Suprapubic skin (tissue), 4 donors: Measurements from ENCODE around the gene FAM131C.
"Not testable (repeated sequence)": the region's sequence is repeated elsewhere in the genome, so short reads cannot be mapped to it uniquely, and the experiment has no call there.

Source experiments
- POLR2A ChIP-seq, 2 donors: fragments of 450-650 bp; IDR thresholded peaks; one replicate each; pipeline ENCODE4 v1.6.1; 2017; ENCODE audit warnings: antibody characterized with exemption in 2 of 2, mild to moderate bottlenecking in 2 of 2, moderate library complexity in 2 of 2
- POLR2AphosphoS5 ChIP-seq, 3 donors: sonication (generic); formaldehyde crosslinking; IDR thresholded peaks; one replicate each; pipeline ENCODE4 v1.6.1; 2017; ENCODE audit warnings: antibody characterized with exemption in 3 of 3
- TF ChIP-seq, protein P1 (sequence below), 2 donors: fragments of 200-600 bp in 1 of 2; fragments of 450-650 bp in 1 of 2; sonication (generic) in 1 of 2; IDR thresholded peaks; one replicate each; pipeline ENCODE4 v1.5.1; 2016 to 2019; ENCODE audit warnings: antibody characterized with exemption in 2 of 2, mild to moderate bottlenecking in 1 of 2, moderate library complexity in 1 of 2

DNA sequence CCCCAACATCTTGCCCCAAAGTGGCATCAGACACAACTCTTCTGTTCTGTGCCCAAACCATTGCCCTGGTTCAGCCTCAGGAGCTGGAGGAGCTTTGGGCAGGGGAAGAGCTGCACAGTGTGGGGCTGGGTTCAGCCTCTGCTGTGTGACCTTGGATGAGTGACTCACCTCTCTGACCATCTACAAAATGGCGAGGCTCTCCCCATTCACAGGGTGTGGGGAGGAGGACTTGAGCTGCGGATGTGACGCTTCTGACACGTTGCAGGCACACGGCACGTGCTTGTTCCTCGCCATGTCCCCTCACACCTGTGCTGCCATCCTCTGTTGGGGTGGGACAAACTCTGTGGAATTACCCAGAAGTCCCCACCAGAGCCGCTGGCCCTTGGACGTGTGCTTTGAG, 30.8 kb downstream of the FAM131C start:
- TF ChIP-seq, protein P1, sequence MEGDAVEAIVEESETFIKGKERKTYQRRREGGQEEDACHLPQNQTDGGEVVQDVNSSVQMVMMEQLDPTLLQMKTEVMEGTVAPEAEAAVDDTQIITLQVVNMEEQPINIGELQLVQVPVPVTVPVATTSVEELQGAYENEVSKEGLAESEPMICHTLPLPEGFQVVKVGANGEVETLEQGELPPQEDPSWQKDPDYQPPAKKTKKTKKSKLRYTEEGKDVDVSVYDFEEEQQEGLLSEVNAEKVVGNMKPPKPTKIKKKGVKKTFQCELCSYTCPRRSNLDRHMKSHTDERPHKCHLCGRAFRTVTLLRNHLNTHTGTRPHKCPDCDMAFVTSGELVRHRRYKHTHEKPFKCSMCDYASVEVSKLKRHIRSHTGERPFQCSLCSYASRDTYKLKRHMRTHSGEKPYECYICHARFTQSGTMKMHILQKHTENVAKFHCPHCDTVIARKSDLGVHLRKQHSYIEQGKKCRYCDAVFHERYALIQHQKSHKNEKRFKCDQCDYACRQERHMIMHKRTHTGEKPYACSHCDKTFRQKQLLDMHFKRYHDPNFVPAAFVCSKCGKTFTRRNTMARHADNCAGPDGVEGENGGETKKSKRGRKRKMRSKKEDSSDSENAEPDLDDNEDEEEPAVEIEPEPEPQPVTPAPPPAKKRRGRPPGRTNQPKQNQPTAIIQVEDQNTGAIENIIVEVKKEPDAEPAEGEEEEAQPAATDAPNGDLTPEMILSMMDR (IDR thresholded peaks at IDR 0.05): not testable (repeated sequence)
- not testable (repeated sequence) for TF ChIP-seq POLR2AphosphoS5, POLR2A (IDR thresholded peaks at IDR 0.05)
